ENCODE data around the gene HTRA3.

- TF ChIP-seq FOS (IDR thresholded peaks at IDR 0.05; ENCODE audit: low read depth, low read length) = no peak
- TF ChIP-seq, protein P1, sequence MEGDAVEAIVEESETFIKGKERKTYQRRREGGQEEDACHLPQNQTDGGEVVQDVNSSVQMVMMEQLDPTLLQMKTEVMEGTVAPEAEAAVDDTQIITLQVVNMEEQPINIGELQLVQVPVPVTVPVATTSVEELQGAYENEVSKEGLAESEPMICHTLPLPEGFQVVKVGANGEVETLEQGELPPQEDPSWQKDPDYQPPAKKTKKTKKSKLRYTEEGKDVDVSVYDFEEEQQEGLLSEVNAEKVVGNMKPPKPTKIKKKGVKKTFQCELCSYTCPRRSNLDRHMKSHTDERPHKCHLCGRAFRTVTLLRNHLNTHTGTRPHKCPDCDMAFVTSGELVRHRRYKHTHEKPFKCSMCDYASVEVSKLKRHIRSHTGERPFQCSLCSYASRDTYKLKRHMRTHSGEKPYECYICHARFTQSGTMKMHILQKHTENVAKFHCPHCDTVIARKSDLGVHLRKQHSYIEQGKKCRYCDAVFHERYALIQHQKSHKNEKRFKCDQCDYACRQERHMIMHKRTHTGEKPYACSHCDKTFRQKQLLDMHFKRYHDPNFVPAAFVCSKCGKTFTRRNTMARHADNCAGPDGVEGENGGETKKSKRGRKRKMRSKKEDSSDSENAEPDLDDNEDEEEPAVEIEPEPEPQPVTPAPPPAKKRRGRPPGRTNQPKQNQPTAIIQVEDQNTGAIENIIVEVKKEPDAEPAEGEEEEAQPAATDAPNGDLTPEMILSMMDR (conservative IDR thresholded peaks at IDR 0.05; ENCODE audit: low read depth, low read length) = no peak
- TF ChIP-seq MXI1 (IDR thresholded peaks at IDR 0.05; ENCODE audit: borderline replicate concordance, low read depth, low read length) = no peak
- no peak for TF ChIP-seq POLR2A (IDR thresholded peaks at IDR 0.05; ENCODE audit: low read depth, low read length)
- no peak for TF ChIP-seq RFX5 (IDR thresholded peaks at IDR 0.05; ENCODE audit: low read depth, low read length)
- no peak for TF ChIP-seq CHD1 (IDR thresholded peaks at IDR 0.05; ENCODE audit: low read depth, low read length)
- TF ChIP-seq RAD21 (IDR thresholded peaks at IDR 0.05; ENCODE audit: low read length) = no peak
These were observed 5.4 kb upstream of the HTRA3 start for GRCh38 chr4:8264106-8264505.

All from IMR-90 (cell line).